Activated CD8-positive, alpha-beta memory T cell treated with anti-CD3 and anti-CD28 coated beads, Interleukin-2, amount 50 U/mL, for 48 hours (primary cell): Measurements from ENCODE around the gene CYB5R2.
A peak's percentile ranks its signal among the peaks of the same experiment; 100 is the strongest.

Experiments
- DNase-seq: peaks from one replicate; pipeline ENCODE4 v3.0.0-alpha.2; 2020

CYB5R2 gene

GRCh38 chr11:7636350-7636749 is 37.0 kb downstream of the CYB5R2 start:
- peak; percentile 3 for DNase-seq

- DNase-seq: no peak
These were observed 37.6 kb downstream of the CYB5R2 start for GRCh38 chr11:7635708-7636107.

GRCh38 chr11:7635137-7635536 is 38.2 kb downstream of the CYB5R2 start:
- DNase-seq: peak; percentile 13

GRCh38 chr11:7632211-7632610 is 41.1 kb downstream of the CYB5R2 start:
- peak; percentile 30 for DNase-seq

- DNase-seq: no peak
These were observed 43.3 kb downstream of the CYB5R2 start for GRCh38 chr11:7630002-7630401.

GRCh38 chr11:7628660-7629059 is 44.6 kb downstream of the CYB5R2 start:
- peak; percentile 0 for DNase-seq

GRCh38 chr11:7622721-7623120 is 50.6 kb downstream of the CYB5R2 start:
- peak; percentile 4 for DNase-seq

- DNase-seq: no peak
These were observed 51.7 kb downstream of the CYB5R2 start for GRCh38 chr11:7621554-7621953.

- DNase-seq: peak; percentile 22
These were observed 52.2 kb downstream of the CYB5R2 start for GRCh38 chr11:7621090-7621489.

GRCh38 chr11:7619322-7619721 is 54.0 kb downstream of the CYB5R2 start:
- peak; percentile 2 for DNase-seq

GRCh38 chr11:7617032-7617431 is 56.3 kb downstream of the CYB5R2 start:
- peak; percentile 32 for DNase-seq
